BLaER1 (cell line): ENCODE data around the gene NCR3LG1.

Experiments used
- H3K27ac ChIP-seq: shearing (Covaris generic); formaldehyde crosslinking; 2 replicates; pipeline ENCODE4 v1.8.1; 2022
- H3K27me3 ChIP-seq: shearing (Covaris generic); formaldehyde crosslinking; 2 replicates; pipeline ENCODE4 v1.8.1; 2022
- H3K36me3 ChIP-seq: shearing (Covaris generic); formaldehyde crosslinking; 2 replicates; pipeline ENCODE4 v1.8.1; 2022
- H3K4me1 ChIP-seq: shearing (Covaris generic); formaldehyde crosslinking; 2 replicates; pipeline ENCODE4 v1.8.1; 2022
- H3K4me2 ChIP-seq: shearing (Covaris generic); formaldehyde crosslinking; 2 replicates; pipeline ENCODE4 v1.8.1; 2022
- H3K4me3 ChIP-seq: shearing (Covaris generic); formaldehyde crosslinking; 2 replicates; pipeline ENCODE4 v1.8.1; 2022
- H3K9ac ChIP-seq: shearing (Covaris generic); formaldehyde crosslinking; 2 replicates; pipeline ENCODE4 v1.8.1; 2022
- H3K9me3 ChIP-seq: shearing (Covaris generic); formaldehyde crosslinking; 2 replicates; pipeline ENCODE4 v1.8.1; 2022
- H4K20me1 ChIP-seq: shearing (Covaris generic); formaldehyde crosslinking; 2 replicates; pipeline ENCODE4 v1.8.1; 2022
- Cebpa-rat ChIP-seq: shearing (Covaris generic); IDR thresholded peaks from 2 replicates; pipeline ENCODE4 v1.8.1; 2022

The NCR3LG1 gene, protein sequence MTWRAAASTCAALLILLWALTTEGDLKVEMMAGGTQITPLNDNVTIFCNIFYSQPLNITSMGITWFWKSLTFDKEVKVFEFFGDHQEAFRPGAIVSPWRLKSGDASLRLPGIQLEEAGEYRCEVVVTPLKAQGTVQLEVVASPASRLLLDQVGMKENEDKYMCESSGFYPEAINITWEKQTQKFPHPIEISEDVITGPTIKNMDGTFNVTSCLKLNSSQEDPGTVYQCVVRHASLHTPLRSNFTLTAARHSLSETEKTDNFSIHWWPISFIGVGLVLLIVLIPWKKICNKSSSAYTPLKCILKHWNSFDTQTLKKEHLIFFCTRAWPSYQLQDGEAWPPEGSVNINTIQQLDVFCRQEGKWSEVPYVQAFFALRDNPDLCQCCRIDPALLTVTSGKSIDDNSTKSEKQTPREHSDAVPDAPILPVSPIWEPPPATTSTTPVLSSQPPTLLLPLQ

DNA sequence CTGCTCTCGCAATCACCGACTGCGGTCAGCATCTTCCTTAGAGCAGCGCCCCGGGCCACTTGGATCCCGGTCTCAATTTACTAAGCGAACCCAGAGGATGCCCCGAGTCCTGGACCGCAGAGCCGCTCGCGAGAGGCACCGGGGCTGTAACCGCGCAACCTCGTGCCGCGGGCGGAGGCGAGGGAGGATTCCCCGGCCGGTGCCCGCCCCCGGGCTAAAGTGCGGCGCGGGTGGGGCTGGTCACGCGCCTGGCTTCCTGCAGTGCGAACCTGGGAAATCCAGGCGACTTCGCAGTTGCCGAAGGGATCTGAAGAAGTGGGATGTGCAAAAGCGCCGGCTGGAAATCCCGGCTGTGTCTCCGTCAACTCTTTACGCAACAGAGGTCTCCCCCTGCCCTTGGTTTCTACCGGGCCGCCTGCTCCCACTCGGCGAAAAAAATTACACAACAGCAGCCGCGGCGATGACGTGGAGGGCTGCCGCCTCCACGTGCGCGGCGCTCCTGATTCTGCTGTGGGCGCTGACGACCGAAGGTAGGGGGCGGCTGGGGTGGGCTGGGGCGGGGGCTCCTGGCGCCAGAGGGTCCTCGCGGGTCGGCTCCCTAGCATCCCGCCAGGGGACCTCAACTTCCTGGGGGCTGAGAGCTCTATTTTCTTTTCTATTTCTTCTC lies at the start of gene NCR3LG1:
Gene NCR3LG1 (plus strand): TSS at position 291 of the 667 bp plus-strand sequence. CDS start 170 bp downstream, at position 461.
- Histone ChIP-seq H3K27ac (no peak within 1 kb of the TSS), H3K4me3 (peak within 1 kb of the TSS; percentile 64), H4K20me1 (peaks cover 47% of the 10 kb centered on the region), H3K36me3 (peaks cover 6% of the 10 kb centered on the region), H3K27me3 (peaks cover 56% of the 10 kb centered on the region), H3K9me3 (peaks cover 10% of the 10 kb centered on the region), H3K9ac (no peak within 1 kb of the TSS), H3K4me2 (peak within 1 kb of the TSS; percentile 95), H3K4me1 (peaks cover 28% of the 10 kb centered on the region)
- no peak for TF ChIP-seq Cebpa-rat

GRCh38 chr11:17313349-17314231 lies 38.0 kb upstream of the NCR3LG1 start:
- Histone ChIP-seq H3K4me2 (no peak overlapping the region), H3K27ac (no peak overlapping the region), H3K4me3 (no peak overlapping the region), H3K36me3 (peaks cover 93% of the 10 kb centered on the region), H3K9ac (no peak overlapping the region), H3K9me3 (no peaks in the 10 kb centered on the region), H4K20me1 (no peaks in the 10 kb centered on the region), H3K4me1 (no peaks in the 10 kb centered on the region), H3K27me3 (no peaks in the 10 kb centered on the region)
- TF ChIP-seq Cebpa-rat: no peak

DNA sequence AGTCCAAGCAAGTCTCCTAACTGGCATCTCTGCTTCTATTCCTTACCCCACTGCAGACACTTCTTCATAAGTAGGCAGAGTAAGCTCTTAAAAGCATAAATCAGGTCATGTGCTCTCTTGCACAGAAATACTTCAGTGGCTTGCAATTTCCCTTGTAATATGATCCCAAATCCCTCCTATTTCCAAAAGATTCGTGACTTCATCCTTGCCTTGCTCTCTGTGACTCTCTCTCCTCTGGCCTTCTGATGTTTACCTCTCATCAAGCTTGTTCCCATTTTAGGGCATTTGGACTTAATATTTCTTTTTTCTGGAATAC lies 37.4 kb upstream of the NCR3LG1 start:
- no peak overlapping the region for H3K9ac ChIP-seq
- no peak overlapping the region for H3K27ac ChIP-seq
- H3K27me3 ChIP-seq: no peaks in the 10 kb centered on the region
- no peaks in the 10 kb centered on the region for H4K20me1 ChIP-seq
- H3K4me2 ChIP-seq: no peak overlapping the region
- H3K4me3 ChIP-seq: no peak overlapping the region
- TF ChIP-seq Cebpa-rat: no peak
- no peaks in the 10 kb centered on the region for H3K4me1 ChIP-seq
- H3K36me3 ChIP-seq: peaks cover 94% of the 10 kb centered on the region
- H3K9me3 ChIP-seq: no peaks in the 10 kb centered on the region

DNA sequence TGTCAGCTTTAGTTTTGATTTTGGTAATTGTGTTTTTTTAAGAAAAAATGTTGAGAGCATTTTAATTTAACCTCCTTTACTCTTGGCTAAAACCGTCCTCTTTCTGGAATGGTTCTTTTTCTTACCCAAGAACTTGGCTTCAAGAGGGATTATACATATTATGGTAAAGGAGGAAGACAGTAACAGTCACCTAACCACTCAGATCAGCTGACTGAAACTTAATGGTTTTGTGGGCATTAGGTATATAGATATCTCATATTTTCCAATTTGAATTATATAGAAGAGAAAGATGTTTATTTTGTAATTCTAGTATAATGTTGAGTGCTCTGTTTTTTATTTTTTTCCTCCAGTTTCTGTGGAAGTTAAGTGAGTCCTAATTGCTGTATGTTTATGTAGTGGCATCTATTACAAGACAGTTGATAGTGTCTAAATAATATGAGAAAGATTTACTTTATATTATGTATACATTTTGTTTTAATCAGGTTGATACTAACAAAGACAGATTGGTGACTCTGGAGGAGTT lies 36.6 kb upstream of the NCR3LG1 start:
- H3K27ac ChIP-seq: no peak overlapping the region
- H3K36me3 ChIP-seq: peaks cover 93% of the 10 kb centered on the region

GRCh38 chr11:17328871-17329494 lies 22.6 kb upstream of the NCR3LG1 start:
- H3K36me3 ChIP-seq: peaks cover 89% of the 10 kb centered on the region
- no peak overlapping the region for H3K4me3 ChIP-seq
- peaks cover 7% of the 10 kb centered on the region; the same call in 1 of the 2 replicates for H3K9me3 ChIP-seq
- no peak overlapping the region for H3K9ac ChIP-seq
- no peaks in the 10 kb centered on the region for H3K4me1 ChIP-seq
- H3K27me3 ChIP-seq: no peaks in the 10 kb centered on the region
- H3K27ac ChIP-seq: no peak overlapping the region
- no peak for TF ChIP-seq Cebpa-rat
- H3K4me2 ChIP-seq: no peak overlapping the region
- H4K20me1 ChIP-seq: no peaks in the 10 kb centered on the region

More for the DNA sequence above, 36.6 kb upstream of the NCR3LG1 start:
- Histone ChIP-seq H4K20me1 (no peaks in the 10 kb centered on the region), H3K4me3 (no peak overlapping the region), H3K4me1 (no peaks in the 10 kb centered on the region), H3K4me2 (no peak overlapping the region), H3K27me3 (no peaks in the 10 kb centered on the region), H3K9ac (no peak overlapping the region), H3K9me3 (no peaks in the 10 kb centered on the region)
- TF ChIP-seq Cebpa-rat: no peak

- Histone ChIP-seq H3K4me3 (no peak overlapping the region), H3K27me3 (no peaks in the 10 kb centered on the region), H3K27ac (no peak overlapping the region), H4K20me1 (no peaks in the 10 kb centered on the region), H3K4me2 (no peak overlapping the region), H3K36me3 (peaks cover 82% of the 10 kb centered on the region), H3K9ac (no peak overlapping the region), H3K4me1 (no peaks in the 10 kb centered on the region), H3K9me3 (no peaks in the 10 kb centered on the region)
- no peak for TF ChIP-seq Cebpa-rat
Measured at GRCh38 chr11:17331669-17332068, 19.9 kb upstream of the NCR3LG1 start.

DNA sequence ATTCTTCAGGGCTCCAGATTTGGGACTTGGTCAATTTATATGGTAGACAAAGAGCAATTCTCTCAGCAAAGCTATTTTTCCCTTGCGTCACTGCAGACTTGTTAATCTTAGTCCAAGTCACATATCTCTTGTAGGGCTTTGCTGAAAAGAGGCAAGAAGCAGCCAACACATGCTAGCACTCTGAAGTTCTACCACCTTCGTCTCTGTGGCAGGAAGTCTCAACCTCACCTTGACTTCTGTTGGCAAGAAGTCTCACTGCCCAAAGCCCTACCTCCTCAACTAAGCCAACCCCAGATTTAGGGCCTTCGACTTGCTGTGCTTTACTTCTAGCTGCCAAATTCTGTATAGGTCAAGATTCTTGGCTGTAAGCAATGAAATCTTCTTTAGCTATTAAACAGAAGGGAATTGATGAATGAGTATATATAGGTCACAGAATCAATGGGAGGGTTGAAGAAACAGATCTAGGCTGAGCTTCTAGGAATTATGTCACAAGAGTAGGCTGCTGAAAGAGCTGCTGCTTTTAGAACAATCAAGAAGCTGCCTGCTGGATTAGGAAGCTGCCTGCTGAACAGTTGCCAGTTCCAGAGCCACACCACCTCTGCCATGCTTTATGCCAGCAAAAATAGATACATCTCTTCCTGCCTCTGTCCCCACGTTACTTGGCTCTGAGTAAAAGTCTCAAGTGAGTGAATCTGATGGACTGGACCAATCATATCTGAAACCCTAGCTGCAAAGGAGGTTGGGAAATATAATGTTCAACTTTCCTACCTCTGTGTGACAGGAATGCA lies 17.6 kb upstream of the NCR3LG1 start:
- H4K20me1 ChIP-seq: no peaks in the 10 kb centered on the region
- no peak overlapping the region for H3K27ac ChIP-seq
- H3K4me3 ChIP-seq: no peak overlapping the region
- H3K36me3 ChIP-seq: peaks cover 70% of the 10 kb centered on the region
- no peaks in the 10 kb centered on the region for H3K27me3 ChIP-seq
- no peaks in the 10 kb centered on the region for H3K4me1 ChIP-seq
- no peak overlapping the region for H3K9ac ChIP-seq
- no peaks in the 10 kb centered on the region for H3K9me3 ChIP-seq
- no peak for TF ChIP-seq Cebpa-rat
- H3K4me2 ChIP-seq: no peak overlapping the region

- Histone ChIP-seq H3K27ac (no peak overlapping the region), H3K4me3 (no peak overlapping the region), H3K4me1 (no peaks in the 10 kb centered on the region), H3K27me3 (no peaks in the 10 kb centered on the region), H3K4me2 (no peak overlapping the region), H3K36me3 (peaks cover 11% of the 10 kb centered on the region; the same call in 1 of the 2 replicates), H3K9ac (no peak overlapping the region), H4K20me1 (no peaks in the 10 kb centered on the region), H3K9me3 (no peaks in the 10 kb centered on the region)
- no peak for TF ChIP-seq Cebpa-rat
Measured at GRCh38 chr11:17343257-17343656, 8.3 kb upstream of the NCR3LG1 start.
